ENCODE results near the gene DDOST. TPM values are rescaled to one million over a fixed set of nuclear protein-coding genes. Genes with fewer than 3 reads are reported as not detected.

Gene DDOST
- polyA plus RNA-seq (2013, experiment 1 of 2), result 157 TPM
- 157 TPM for polyA plus RNA-seq (2013, experiment 2 of 2)

DNA sequence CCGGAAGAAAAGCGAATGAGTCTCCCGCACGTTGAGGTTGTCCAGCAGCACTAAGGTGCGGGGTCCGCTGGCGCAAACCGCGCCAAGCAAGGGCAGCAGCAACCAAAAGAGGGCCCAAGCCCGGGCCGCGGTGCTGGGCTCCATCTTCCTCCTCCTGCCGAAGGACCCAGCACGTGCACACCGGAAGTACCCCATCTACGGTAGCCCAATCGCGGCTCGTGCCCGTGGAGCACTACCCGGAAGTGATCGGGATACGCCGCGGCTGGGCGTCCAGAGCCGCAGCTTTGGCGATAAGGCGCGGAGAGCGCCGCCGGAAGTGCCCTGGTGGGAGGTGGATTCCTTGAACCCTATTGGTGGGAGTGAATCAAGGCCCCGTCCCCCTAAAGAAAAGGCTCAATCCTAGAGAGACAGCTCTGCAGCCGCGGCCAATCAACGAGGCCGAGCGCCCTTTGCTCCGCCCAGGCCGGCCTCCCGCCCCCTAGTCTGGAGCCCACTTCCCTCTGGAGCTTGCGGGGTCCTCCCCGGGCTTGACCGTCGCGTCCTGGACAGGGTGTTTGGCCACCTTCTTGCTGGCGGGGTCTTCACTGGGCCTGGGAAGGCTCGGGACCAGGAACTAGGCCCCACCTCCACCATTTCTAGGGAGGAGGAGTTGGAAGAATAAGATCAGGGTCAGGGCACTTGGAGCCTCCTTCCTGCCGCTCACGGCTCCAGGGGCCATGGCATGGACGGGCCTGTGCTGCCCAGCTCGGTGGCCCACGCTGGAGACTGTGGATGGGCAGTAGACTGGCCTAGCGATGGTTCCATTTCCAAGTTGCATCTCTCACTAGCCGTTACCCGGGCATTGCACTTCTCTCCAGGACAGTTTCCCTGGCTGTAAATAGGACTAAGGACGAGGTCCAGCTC lies at the start of gene DDOST:
DDOST (minus strand) TSS at position 163 of the 903 bp plus-strand sequence; CDS start at position 144, 19 bp downstream.
- Histone ChIP-seq H3K4me3 (ENCODE audit: low read length) (peak within 1 kb of the TSS; percentile 93), H3K27ac (ENCODE audit: low read depth, low read length) (peak within 1 kb of the TSS; percentile 76), H3K27me3 (ENCODE audit: insufficient read depth, low read length) (no peaks in the 10 kb centered on the region), H3K9me3 (ENCODE audit: insufficient read depth, low read depth, low read length) (no peaks in the 10 kb centered on the region), H3K4me1 (ENCODE audit: insufficient read depth, low read length) (peaks cover 11% of the 10 kb centered on the region; the same call in 1 of the 2 replicates), H3K9ac (ENCODE audit: low read depth, low read length) (peak within 1 kb of the TSS; percentile 86), H3K36me3 (ENCODE audit: insufficient read depth, low read length) (peaks cover 36% of the 10 kb centered on the region)
- 2% methylated on average over 57 of the region's 58 CpGs for WGBS

DNA sequence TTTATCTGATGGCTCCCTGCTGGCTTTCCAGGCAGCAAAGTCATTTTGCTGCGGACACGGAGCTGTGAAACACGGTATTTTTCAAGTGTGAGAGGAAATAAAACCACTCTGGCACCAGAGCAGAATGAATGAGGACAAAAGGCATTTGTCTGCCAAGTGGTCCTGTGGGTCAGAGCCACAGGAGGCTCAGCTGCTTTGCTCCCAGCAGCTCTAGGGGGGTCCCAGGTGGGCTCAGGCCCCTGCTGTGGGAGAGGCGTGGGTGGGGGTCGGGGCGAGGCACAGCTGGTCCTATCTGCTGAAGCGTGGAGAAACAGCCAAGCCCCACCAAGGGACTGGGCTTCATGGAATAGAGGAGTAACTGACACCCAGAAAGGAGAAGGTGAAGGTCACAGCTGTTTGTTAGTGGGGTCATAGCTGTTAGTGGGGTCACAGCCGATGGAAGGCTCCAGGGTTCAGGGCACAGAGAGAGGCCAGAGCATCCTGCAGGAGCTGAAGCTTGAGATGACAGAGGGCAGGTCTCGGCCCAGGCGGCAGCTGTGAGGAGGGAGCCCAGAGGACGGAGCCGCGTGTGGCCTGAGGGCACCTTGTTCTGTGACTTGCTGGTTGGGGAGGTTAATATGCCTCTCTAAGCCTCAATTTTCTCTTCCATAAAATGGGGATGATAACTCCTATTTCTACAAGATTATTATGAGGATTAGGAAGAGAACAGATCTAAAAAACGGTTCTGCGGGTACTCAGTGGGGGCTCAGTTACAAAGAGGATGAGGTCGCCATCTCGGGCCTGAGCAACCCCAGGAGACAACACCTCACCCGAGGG lies 49.5 kb upstream of the DDOST start:
- Histone ChIP-seq H3K9ac (ENCODE audit: low read depth, low read length) (no peak overlapping the region), H3K4me3 (ENCODE audit: low read length) (no peak overlapping the region), H3K27me3 (ENCODE audit: insufficient read depth, low read length) (no peaks in the 10 kb centered on the region), H3K27ac (ENCODE audit: low read depth, low read length) (no peak overlapping the region), H3K9me3 (ENCODE audit: insufficient read depth, low read depth, low read length) (no peaks in the 10 kb centered on the region), H3K36me3 (ENCODE audit: insufficient read depth, low read length) (peaks cover 25% of the 10 kb centered on the region; the same call in 1 of the 2 replicates), H3K4me1 (ENCODE audit: insufficient read depth, low read length) (no peaks in the 10 kb centered on the region)
- 87% methylated on average over 18 of the region's 18 CpGs for WGBS

DNA sequence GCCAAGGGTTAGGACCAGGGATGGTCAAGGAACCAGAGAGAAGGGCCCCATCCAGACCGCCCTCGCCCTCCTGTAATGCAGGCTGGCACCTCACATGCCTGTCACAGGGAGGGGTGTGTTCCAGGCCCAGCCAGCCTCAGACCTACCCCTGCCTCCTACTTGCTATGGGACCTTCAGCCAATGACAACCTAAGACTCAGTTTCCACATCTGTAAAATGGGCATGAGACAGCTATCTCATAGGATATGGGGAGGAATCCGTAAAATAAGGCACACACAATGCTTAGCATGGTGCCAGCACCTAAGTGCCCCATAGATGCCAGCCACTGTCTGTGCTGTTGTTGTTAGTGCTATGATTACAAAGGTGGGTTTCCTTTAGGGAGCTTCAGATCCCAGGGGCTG lies 48.7 kb upstream of the DDOST start:
- H3K27ac ChIP-seq (ENCODE audit: low read depth, low read length), result no peak overlapping the region
- H3K27me3 ChIP-seq (ENCODE audit: insufficient read depth, low read length), result no peaks in the 10 kb centered on the region
- peaks cover 23% of the 10 kb centered on the region; the same call in 1 of the 2 replicates for H3K36me3 ChIP-seq (ENCODE audit: insufficient read depth, low read length)
- no peak overlapping the region for H3K4me3 ChIP-seq (ENCODE audit: low read length)
- H3K9ac ChIP-seq (ENCODE audit: low read depth, low read length), result no peak overlapping the region
- 96% methylated on average over 3 of the region's 3 CpGs for WGBS
- H3K4me1 ChIP-seq (ENCODE audit: insufficient read depth, low read length), result no peaks in the 10 kb centered on the region
- H3K9me3 ChIP-seq (ENCODE audit: insufficient read depth, low read depth, low read length), result no peaks in the 10 kb centered on the region

DNA sequence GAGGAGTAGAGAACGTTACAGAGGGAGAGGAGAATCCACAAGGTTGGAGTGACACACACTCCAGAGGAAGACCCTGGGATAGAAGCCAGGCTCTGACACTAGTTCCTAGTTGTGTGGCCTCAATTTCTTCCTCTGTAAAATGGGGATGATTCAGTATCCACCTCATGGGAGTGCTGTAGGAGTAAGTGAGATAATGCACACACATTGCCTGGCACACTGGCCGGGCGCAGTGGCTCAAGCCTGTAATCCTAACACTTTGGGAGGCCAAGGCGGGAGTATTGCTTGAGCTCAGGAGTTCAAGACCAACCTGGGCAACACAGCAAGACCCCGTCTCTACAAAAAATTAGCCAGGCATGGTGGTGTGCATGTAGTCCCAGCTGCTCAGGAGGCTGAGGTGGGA lies 47.7 kb upstream of the DDOST start:
- WGBS, result 89% methylated on average over 5 of the region's 5 CpGs
- no peak overlapping the region for H3K9ac ChIP-seq (ENCODE audit: low read depth, low read length)

DNA sequence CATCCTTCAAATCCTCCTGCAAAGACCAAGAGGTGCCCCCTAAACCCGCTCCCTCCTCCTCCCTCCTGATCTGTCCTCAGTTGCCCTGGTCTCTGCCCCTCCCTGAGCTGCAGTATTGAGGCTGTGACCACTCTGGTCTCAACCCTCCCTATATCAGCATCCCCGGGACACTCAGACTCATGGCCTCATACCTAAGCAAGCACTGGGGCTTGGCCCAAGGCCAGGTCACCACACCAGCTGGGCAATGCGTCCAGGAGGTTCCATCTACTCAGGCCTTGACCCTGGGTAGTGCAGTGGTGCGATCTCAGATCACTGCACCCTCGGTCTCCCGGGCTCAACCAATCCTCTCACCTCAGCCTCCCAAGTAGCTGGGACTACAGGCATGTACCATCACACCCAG lies 46.9 kb upstream of the DDOST start:
- Histone ChIP-seq H3K27ac (ENCODE audit: low read depth, low read length) (no peak overlapping the region), H3K4me1 (ENCODE audit: insufficient read depth, low read length) (no peaks in the 10 kb centered on the region), H3K4me3 (ENCODE audit: low read length) (no peak overlapping the region), H3K36me3 (ENCODE audit: insufficient read depth, low read length) (peaks cover 22% of the 10 kb centered on the region; the same call in 1 of the 2 replicates), H3K27me3 (ENCODE audit: insufficient read depth, low read length) (no peaks in the 10 kb centered on the region), H3K9me3 (ENCODE audit: insufficient read depth, low read depth, low read length) (no peaks in the 10 kb centered on the region), H3K9ac (ENCODE audit: low read depth, low read length) (no peak overlapping the region)
- 92% methylated on average over 6 of the region's 6 CpGs for WGBS

More for the DNA sequence above, 47.7 kb upstream of the DDOST start:
- no peak overlapping the region for H3K4me3 ChIP-seq (ENCODE audit: low read length)
- no peaks in the 10 kb centered on the region for H3K4me1 ChIP-seq (ENCODE audit: insufficient read depth, low read length)
- H3K36me3 ChIP-seq (ENCODE audit: insufficient read depth, low read length), result peaks cover 22% of the 10 kb centered on the region; the same call in 1 of the 2 replicates
- no peaks in the 10 kb centered on the region for H3K27me3 ChIP-seq (ENCODE audit: insufficient read depth, low read length)
- no peaks in the 10 kb centered on the region for H3K9me3 ChIP-seq (ENCODE audit: insufficient read depth, low read depth, low read length)
- H3K27ac ChIP-seq (ENCODE audit: low read depth, low read length), result no peak overlapping the region

DNA sequence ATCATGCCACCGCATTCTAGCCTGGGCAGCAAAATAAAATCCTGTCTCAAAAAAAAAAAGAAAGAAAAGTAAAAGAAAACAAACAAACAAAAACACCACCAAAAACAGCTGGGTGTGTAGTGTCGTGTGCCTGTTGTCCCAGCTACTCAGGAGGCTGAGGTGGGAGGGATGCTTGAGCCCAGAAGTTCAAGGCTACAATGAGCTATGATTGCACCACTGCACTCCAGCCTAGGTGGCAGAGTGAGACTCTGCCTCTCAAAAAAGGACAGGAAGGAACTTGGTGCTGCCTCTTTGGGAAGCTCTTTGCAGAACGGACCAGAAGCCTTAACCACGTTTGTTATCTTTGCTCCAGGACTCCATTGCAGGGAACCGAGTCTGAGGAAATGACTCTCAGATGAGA lies 45.7 kb upstream of the DDOST start:
- Histone ChIP-seq H3K27ac (ENCODE audit: low read depth, low read length) (no peak overlapping the region), H3K27me3 (ENCODE audit: insufficient read depth, low read length) (no peaks in the 10 kb centered on the region), H3K4me3 (ENCODE audit: low read length) (no peak overlapping the region), H3K9me3 (ENCODE audit: insufficient read depth, low read depth, low read length) (no peaks in the 10 kb centered on the region), H3K4me1 (ENCODE audit: insufficient read depth, low read length) (no peaks in the 10 kb centered on the region), H3K9ac (ENCODE audit: low read depth, low read length) (no peak overlapping the region), H3K36me3 (ENCODE audit: insufficient read depth, low read length) (peaks cover 22% of the 10 kb centered on the region; the same call in 1 of the 2 replicates)
- 87% methylated on average over 4 of the region's 5 CpGs for WGBS

DNA sequence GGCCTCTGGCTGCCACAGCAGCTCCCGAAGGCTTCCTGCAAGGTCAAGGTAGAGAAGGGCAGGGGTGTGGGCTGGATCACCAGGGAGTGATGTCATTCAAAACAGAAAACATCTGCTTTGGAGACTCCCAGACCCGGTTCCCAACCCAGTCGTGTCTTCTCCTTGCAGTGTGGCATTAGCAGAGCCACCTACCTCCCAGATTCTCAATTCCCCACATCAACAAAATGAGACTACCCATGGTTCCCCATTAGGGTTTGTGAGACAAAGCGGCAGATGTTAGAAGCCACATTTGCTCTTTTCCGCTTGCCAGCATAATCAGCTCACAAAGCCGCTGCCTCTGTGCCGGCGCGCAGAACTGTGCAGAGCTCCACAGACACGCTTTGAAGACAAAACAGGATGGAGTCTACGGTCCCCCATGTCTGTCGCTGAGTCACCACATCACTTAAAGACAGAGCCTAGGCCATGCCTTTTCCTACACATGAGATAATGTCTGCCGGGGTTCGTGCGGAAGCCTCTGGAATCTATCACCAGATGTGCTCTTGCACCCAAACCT lies 44.1 kb upstream of the DDOST start:
- 95% methylated on average over 15 of the region's 15 CpGs for WGBS

DNA sequence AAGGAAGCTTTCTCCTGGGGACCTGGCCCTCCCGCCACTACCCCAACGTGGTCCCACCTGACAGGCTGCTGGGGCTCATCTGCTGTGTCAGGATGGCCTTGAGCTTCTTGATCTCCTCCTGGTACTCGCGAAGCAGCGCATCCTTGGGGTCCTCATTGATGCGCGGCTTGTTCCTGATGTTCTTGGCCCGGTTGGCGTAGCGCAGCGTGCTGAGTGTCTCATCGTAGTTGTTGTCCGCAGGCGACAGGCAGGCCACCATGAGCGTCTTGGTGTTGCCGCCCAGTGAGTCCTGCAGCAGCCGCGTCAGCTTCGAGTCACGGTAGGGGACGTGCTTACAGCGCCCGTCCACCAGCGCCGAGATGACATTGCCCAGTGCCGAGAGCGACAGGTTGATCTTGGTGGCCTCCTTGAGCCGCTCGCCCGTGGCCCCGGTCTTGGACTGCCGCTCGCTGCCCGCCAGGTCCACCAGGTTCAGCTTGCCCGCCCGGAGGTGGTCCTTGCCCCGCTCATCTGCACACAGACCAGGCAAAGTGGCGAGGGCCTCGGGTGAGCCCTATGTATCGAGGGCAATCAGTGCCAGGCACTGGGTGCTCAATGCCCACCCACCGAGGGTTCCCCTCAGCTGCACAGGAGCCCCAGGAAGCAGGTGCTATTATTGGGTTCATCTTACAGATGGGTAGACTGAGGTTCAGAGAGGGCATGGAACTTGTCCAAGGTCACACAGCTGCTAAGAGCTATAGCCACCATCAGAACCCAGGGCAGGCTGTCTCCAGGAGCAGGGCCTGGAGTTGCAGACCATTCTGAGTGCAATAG lies 43.4 kb upstream of the DDOST start:
- Histone ChIP-seq H3K27ac (ENCODE audit: low read depth, low read length) (no peak overlapping the region), H3K36me3 (ENCODE audit: insufficient read depth, low read length) (peaks cover 16% of the 10 kb centered on the region; the same call in 1 of the 2 replicates), H3K4me3 (ENCODE audit: low read length) (no peak overlapping the region), H3K4me1 (ENCODE audit: insufficient read depth, low read length) (no peaks in the 10 kb centered on the region), H3K9ac (ENCODE audit: low read depth, low read length) (no peak overlapping the region), H3K27me3 (ENCODE audit: insufficient read depth, low read length) (no peaks in the 10 kb centered on the region), H3K9me3 (ENCODE audit: insufficient read depth, low read depth, low read length) (no peaks in the 10 kb centered on the region)
- 95% methylated on average over 41 of the region's 41 CpGs for WGBS

More for the DNA sequence above, 44.1 kb upstream of the DDOST start:
- Histone ChIP-seq H3K27me3 (ENCODE audit: insufficient read depth, low read length) (no peaks in the 10 kb centered on the region), H3K27ac (ENCODE audit: low read depth, low read length) (no peak overlapping the region), H3K9ac (ENCODE audit: low read depth, low read length) (no peak overlapping the region), H3K36me3 (ENCODE audit: insufficient read depth, low read length) (peaks cover 22% of the 10 kb centered on the region; the same call in 1 of the 2 replicates), H3K9me3 (ENCODE audit: insufficient read depth, low read depth, low read length) (no peaks in the 10 kb centered on the region), H3K4me1 (ENCODE audit: insufficient read depth, low read length) (no peaks in the 10 kb centered on the region), H3K4me3 (ENCODE audit: low read length) (no peak overlapping the region)

DNA sequence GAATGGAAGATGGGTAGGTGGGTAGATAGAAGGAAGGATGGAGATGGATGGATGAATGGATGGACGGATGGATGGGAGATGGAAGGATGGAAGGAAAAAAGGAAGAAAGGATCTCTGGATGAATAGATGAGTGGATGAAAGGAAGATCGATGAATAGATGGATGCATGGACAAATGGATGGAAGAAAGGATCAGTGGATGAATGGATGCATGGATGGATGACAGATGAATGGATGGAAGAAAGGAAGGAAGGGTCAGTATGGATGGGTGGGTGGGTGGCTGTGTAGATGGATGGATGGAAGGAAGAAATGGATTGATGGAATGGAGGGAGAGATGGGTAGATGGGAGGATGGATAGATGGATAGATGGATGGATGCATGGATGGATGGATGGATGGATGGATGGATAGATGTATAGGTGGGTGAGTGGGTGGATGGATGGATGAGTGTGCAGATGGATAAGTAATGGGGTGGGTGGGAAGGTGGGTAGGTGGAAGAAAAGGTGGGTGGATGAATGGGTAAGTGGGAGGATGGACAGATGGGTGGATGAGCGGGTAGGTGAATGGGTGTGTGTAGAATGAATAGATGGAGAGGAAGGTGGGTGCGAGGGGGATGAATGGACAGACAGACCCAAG lies 42.1 kb upstream of the DDOST start:
- H3K36me3 ChIP-seq (ENCODE audit: insufficient read depth, low read length), result peaks cover 9% of the 10 kb centered on the region; the same call in 1 of the 2 replicates
- no peak overlapping the region for H3K9ac ChIP-seq (ENCODE audit: low read depth, low read length)
- H3K4me3 ChIP-seq (ENCODE audit: low read length), result no peak overlapping the region
- no peaks in the 10 kb centered on the region for H3K4me1 ChIP-seq (ENCODE audit: insufficient read depth, low read length)
- WGBS, result 84% methylated on average over 4 of the region's 4 CpGs
- no peak overlapping the region for H3K27ac ChIP-seq (ENCODE audit: low read depth, low read length)
- H3K9me3 ChIP-seq (ENCODE audit: insufficient read depth, low read depth, low read length), result no peaks in the 10 kb centered on the region
- H3K27me3 ChIP-seq (ENCODE audit: insufficient read depth, low read length), result no peaks in the 10 kb centered on the region

DNA sequence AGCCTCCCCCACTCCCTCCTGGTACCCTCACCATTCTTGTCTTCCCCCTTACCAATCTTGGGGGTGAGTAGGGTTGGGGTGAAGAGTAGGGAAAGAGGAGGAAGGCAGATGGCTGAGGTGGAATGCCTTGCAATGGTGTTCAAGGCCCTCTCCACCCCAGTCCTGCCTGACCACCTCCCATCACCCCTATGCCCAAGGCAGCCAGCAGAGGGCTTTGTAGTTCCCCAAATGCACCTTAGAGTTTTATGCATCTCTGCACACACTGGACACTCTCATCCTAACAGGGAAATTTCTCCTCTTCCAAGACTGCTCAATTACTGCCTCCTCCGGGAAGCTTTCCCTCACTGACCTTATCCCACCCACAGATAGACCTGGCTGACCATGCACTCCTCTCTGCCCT lies 41.2 kb upstream of the DDOST start:
- H3K4me1 ChIP-seq (ENCODE audit: insufficient read depth, low read length), result 0 out of 2 replicates have a peak, but pooled peaks cover under 1% of the 10 kb centered on the region
- 92% methylated on average over 1 of the region's 1 CpG for WGBS
- no peak overlapping the region for H3K4me3 ChIP-seq (ENCODE audit: low read length)
- peaks cover 4% of the 10 kb centered on the region; the same call in 1 of the 2 replicates for H3K36me3 ChIP-seq (ENCODE audit: insufficient read depth, low read length)
- no peak overlapping the region for H3K27ac ChIP-seq (ENCODE audit: low read depth, low read length)
- H3K9me3 ChIP-seq (ENCODE audit: insufficient read depth, low read depth, low read length), result no peaks in the 10 kb centered on the region
- no peak overlapping the region for H3K9ac ChIP-seq (ENCODE audit: low read depth, low read length)
- H3K27me3 ChIP-seq (ENCODE audit: insufficient read depth, low read length), result no peaks in the 10 kb centered on the region
